ENCODE data around the gene EDN2.

EDN2 gene

GRCh38 chr1:41468122-41468762 lies 16.2 kb downstream of the EDN2 start:
- H3K4me3 ChIP-seq (ENCODE audit: insufficient read depth, low read length, poor library complexity, severe bottlenecking) = no peak overlapping the region
- no peaks in the 10 kb centered on the region for H3K27me3 ChIP-seq (ENCODE audit: low read length)
- no peak overlapping the region for H3K4me2 ChIP-seq (ENCODE audit: low read depth, low read length, poor library complexity, severe bottlenecking)
- H3K36me3 ChIP-seq (ENCODE audit: low read length) = no peaks in the 10 kb centered on the region
- H3K79me2 ChIP-seq (ENCODE audit: insufficient read depth, low read length) = no peaks in the 10 kb centered on the region
- H2AFZ ChIP-seq (ENCODE audit: low read depth, low read length, severe bottlenecking) = no peak overlapping the region
- H3K27ac ChIP-seq (ENCODE audit: low read depth, low read length) = no peak overlapping the region
- no peaks in the 10 kb centered on the region for H3F3A ChIP-seq (ENCODE audit: insufficient read depth)
- no peaks in the 10 kb centered on the region for H3K9me2 ChIP-seq (replicated peaks; ENCODE audit: insufficient read depth, low read length)
- H3K9me3 ChIP-seq (ENCODE audit: insufficient read depth, low read length) = no peaks in the 10 kb centered on the region
- H4K20me1 ChIP-seq (ENCODE audit: low read depth, low read length) = no peaks in the 10 kb centered on the region
- H3K9ac ChIP-seq (ENCODE audit: low read length) = no peak overlapping the region
- TF ChIP-seq CTCF (IDR thresholded peaks at IDR 0.05; ENCODE audit: insufficient read depth, low read length, poor library complexity, severe bottlenecking) (no peak), EZH2phosphoT487 (conservative IDR thresholded peaks at IDR 0.05; ENCODE audit: low read length) (no peak)

GRCh38 chr1:41467673-41468072 lies 16.8 kb downstream of the EDN2 start:
- no peaks in the 10 kb centered on the region for H4K20me1 ChIP-seq (ENCODE audit: low read depth, low read length)
- no peak overlapping the region for H3K4me2 ChIP-seq (ENCODE audit: low read depth, low read length, poor library complexity, severe bottlenecking)
- H3K9ac ChIP-seq (ENCODE audit: low read length) = no peak overlapping the region
- TF ChIP-seq CTCF (IDR thresholded peaks at IDR 0.05; ENCODE audit: insufficient read depth, low read length, poor library complexity, severe bottlenecking) = no peak
- TF ChIP-seq EZH2phosphoT487 (conservative IDR thresholded peaks at IDR 0.05; ENCODE audit: low read length) = no peak
- no peaks in the 10 kb centered on the region for H3K27me3 ChIP-seq (ENCODE audit: low read length)
- no peak overlapping the region for H3K27ac ChIP-seq (ENCODE audit: low read depth, low read length)
- H3K36me3 ChIP-seq (ENCODE audit: low read length) = no peaks in the 10 kb centered on the region
- no peaks in the 10 kb centered on the region for H3F3A ChIP-seq (ENCODE audit: insufficient read depth)
- no peak overlapping the region for H3K4me3 ChIP-seq (ENCODE audit: insufficient read depth, low read length, poor library complexity, severe bottlenecking)
- H3K9me2 ChIP-seq (replicated peaks; ENCODE audit: insufficient read depth, low read length) = no peaks in the 10 kb centered on the region
- H3K79me2 ChIP-seq (ENCODE audit: insufficient read depth, low read length) = no peaks in the 10 kb centered on the region
- H3K9me3 ChIP-seq (ENCODE audit: insufficient read depth, low read length) = no peaks in the 10 kb centered on the region
- H2AFZ ChIP-seq (ENCODE audit: low read depth, low read length, severe bottlenecking) = no peak overlapping the region

GRCh38 chr1:41466146-41466545 lies 18.3 kb downstream of the EDN2 start:
- Histone ChIP-seq H3K9me3 (ENCODE audit: insufficient read depth, low read length) (no peaks in the 10 kb centered on the region), H3F3A (ENCODE audit: insufficient read depth) (no peaks in the 10 kb centered on the region), H3K4me2 (ENCODE audit: low read depth, low read length, poor library complexity, severe bottlenecking) (no peak overlapping the region), H3K9ac (ENCODE audit: low read length) (no peak overlapping the region), H3K9me2 (replicated peaks; ENCODE audit: insufficient read depth, low read length) (no peaks in the 10 kb centered on the region), H3K27me3 (ENCODE audit: low read length) (no peaks in the 10 kb centered on the region), H4K20me1 (ENCODE audit: low read depth, low read length) (no peaks in the 10 kb centered on the region), H3K4me3 (ENCODE audit: insufficient read depth, low read length, poor library complexity, severe bottlenecking) (no peak overlapping the region), H3K36me3 (ENCODE audit: low read length) (no peaks in the 10 kb centered on the region), H3K27ac (ENCODE audit: low read depth, low read length) (no peak overlapping the region), H2AFZ (ENCODE audit: low read depth, low read length, severe bottlenecking) (no peak overlapping the region), H3K79me2 (ENCODE audit: insufficient read depth, low read length) (no peaks in the 10 kb centered on the region)
- no peak for TF ChIP-seq CTCF (IDR thresholded peaks at IDR 0.05; ENCODE audit: insufficient read depth, low read length, poor library complexity, severe bottlenecking)
- TF ChIP-seq EZH2phosphoT487 (conservative IDR thresholded peaks at IDR 0.05; ENCODE audit: low read length) = no peak
